ENCODE measurements around the gene OR2T29. TPM values are rescaled to one million over a fixed set of nuclear protein-coding genes. Genes with fewer than 3 reads are reported as not detected.
"Not testable (repeated sequence)": the region's sequence is repeated elsewhere in the genome, so short reads cannot be mapped to it uniquely, and the experiment has no call there.

OR2T29 gene
- total and polyA plus RNA-seq, 7 donors: not detected

GRCh38 chr1:248585266-248585665 is 22.7 kb upstream of the OR2T29 start:
- intact Hi-C loops (cut with DNase I): no loop called here
- H3K36me3 ChIP-seq: no peaks in the 10 kb centered on the region
- H3K27me3 ChIP-seq: no peaks in the 10 kb centered on the region
- H3K4me3 ChIP-seq: no peak overlapping the region
- no peak overlapping the region for H3K27ac ChIP-seq
- 85 to 89% methylated on average over 3 of the region's 3 CpGs for WGBS, 2 donors
- TF ChIP-seq, protein P1, sequence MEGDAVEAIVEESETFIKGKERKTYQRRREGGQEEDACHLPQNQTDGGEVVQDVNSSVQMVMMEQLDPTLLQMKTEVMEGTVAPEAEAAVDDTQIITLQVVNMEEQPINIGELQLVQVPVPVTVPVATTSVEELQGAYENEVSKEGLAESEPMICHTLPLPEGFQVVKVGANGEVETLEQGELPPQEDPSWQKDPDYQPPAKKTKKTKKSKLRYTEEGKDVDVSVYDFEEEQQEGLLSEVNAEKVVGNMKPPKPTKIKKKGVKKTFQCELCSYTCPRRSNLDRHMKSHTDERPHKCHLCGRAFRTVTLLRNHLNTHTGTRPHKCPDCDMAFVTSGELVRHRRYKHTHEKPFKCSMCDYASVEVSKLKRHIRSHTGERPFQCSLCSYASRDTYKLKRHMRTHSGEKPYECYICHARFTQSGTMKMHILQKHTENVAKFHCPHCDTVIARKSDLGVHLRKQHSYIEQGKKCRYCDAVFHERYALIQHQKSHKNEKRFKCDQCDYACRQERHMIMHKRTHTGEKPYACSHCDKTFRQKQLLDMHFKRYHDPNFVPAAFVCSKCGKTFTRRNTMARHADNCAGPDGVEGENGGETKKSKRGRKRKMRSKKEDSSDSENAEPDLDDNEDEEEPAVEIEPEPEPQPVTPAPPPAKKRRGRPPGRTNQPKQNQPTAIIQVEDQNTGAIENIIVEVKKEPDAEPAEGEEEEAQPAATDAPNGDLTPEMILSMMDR (IDR thresholded peaks at IDR 0.05): no peak
- no peak for TF ChIP-seq POLR2AphosphoS5 (IDR thresholded peaks at IDR 0.05)
- H3K4me1 ChIP-seq: no peaks in the 10 kb centered on the region
- DNase-seq: no peak
- H3K9me3 ChIP-seq: no peaks in the 10 kb centered on the region

DNA sequence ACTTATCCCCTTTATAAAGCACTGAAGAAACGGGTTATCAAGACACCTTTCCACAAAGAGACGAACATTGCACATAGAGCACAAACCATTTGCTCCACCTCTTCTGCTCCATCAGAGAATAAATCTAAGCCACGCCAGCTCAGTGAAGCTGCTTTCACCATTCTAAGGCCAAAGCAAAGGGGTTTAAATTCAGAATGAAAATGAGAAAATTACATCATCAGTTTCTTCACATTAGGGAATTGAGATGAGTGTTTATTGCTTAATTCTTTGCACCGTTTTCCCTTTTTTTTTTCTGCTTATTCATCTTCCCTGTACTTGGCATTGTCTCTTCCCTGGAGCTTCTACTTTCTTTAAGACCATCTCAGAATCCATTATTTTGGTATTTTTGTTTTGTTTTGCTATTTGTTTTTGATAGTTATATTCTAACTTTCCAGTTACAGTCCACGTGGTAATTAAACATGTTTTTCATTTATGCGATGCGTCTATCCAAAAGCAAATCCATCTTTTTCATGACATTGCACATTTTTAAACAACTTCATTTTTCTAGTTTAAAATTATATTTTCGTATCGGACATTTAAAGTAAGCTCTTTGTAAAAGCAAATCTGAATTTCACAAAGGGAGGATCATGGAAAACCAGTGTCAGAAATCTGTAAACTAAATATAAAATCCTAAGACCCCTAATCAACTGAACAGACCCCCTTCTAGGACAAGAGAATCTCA is 13.8 kb upstream of the OR2T29 start:
- no peaks in the 10 kb centered on the region for H3K4me1 ChIP-seq
- H3K36me3 ChIP-seq: no peaks in the 10 kb centered on the region
- no peaks in the 10 kb centered on the region for H3K27me3 ChIP-seq
- TF ChIP-seq EP300 (IDR thresholded peaks at IDR 0.05) (no peak), POLR2AphosphoS5 (IDR thresholded peaks at IDR 0.05) (no peak), POLR2A (IDR thresholded peaks at IDR 0.05) (no peak)
- TF ChIP-seq, protein P1 (IDR thresholded peaks at IDR 0.05): no peak
- H3K27ac ChIP-seq: no peak overlapping the region
- H3K9me3 ChIP-seq: no peaks in the 10 kb centered on the region
- 77 to 85% methylated on average over 9 of the region's 9 CpGs for WGBS, 2 donors
- intact Hi-C loops (cut with DNase I): no loop called here
- H3K4me3 ChIP-seq: no peak overlapping the region
- no peak for DNase-seq

- DNase-seq; H3K27ac ChIP-seq; H3K27me3 ChIP-seq; H3K36me3 ChIP-seq; intact Hi-C loops (cut with DNase I); H3K9me3 ChIP-seq; H3K4me1 ChIP-seq; H3K4me3 ChIP-seq: not testable (repeated sequence)
- WGBS, 2 donors: 89 to 93% methylated on average over 3 of the region's 3 CpGs
Measured at GRCh38 chr1:248574657-248575056, 12.1 kb upstream of the OR2T29 start, which contains the start of gene OR2T34. Gene OR2T34, minus strand, starts transcription at chr1:248574757. Its CDS starts 0 bp downstream, at chr1:248574757.

DNA sequence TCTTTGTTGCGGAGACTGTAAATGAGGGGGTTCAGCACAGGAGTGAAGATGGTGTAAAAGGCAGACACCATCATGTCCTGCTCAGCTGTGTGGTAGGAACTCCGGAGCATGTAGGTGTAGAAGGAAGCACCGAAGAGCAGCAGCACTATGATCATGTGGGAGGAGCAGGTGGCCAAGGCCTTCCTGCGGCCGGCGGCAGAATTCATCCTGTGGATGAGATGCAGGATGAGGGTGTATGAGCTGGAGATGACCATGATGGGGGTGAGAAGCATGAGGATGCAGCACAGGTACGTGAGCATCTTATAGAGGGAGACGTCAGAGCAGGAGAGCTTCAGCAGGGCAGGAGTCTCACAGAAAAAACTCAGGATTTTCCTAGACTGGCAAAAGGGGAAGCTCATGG is 11.3 kb upstream of the OR2T29 start:
- H3K36me3 ChIP-seq; DNase-seq; H3K27ac ChIP-seq; intact Hi-C loops (cut with DNase I); H3K4me1 ChIP-seq; H3K27me3 ChIP-seq; H3K9me3 ChIP-seq; H3K4me3 ChIP-seq: not testable (repeated sequence)
- 80 to 96% methylated on average over 6 of the region's 8 CpGs for WGBS, 2 donors

GRCh38 chr1:248572049-248572448 is 9.5 kb upstream of the OR2T29 start:
- H3K36me3 ChIP-seq; H3K9me3 ChIP-seq; H3K27ac ChIP-seq; DNase-seq; H3K4me1 ChIP-seq; H3K27me3 ChIP-seq; H3K4me3 ChIP-seq; intact Hi-C loops (cut with DNase I): not testable (repeated sequence)
- no CpG with 5 or more reads among the region's 1 CpG for WGBS, 2 donors

GRCh38 chr1:248570811-248571210 is 8.2 kb upstream of the OR2T29 start:
- H3K36me3 ChIP-seq; intact Hi-C loops (cut with DNase I); H3K27ac ChIP-seq; H3K27me3 ChIP-seq; H3K4me3 ChIP-seq; H3K9me3 ChIP-seq; H3K4me1 ChIP-seq; DNase-seq: not testable (repeated sequence)
- WGBS, 2 donors: 61 to 64% methylated on average over 3 of the region's 3 CpGs

DNA sequence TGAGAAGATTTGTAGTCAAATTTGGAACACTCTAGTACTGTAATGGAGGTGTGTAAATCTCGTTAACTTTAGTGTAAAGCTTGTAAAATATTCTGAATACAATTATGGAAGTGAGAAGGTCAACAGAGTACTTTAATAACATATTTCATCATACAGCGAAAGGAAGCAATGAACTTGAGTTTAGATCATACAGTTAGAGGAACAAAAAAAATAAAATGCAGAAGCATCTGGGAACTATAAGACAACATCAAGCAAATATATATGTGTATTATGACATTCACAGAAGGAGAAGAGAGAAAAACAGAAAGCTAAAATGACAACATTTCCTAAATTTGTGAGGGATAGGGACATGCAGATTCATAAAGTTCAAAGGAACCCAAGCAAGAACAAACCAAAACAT is 6.5 kb upstream of the OR2T29 start:
- intact Hi-C loops (cut with DNase I); H3K9me3 ChIP-seq; DNase-seq; H3K27me3 ChIP-seq; H3K27ac ChIP-seq; H3K36me3 ChIP-seq; H3K4me3 ChIP-seq; H3K4me1 ChIP-seq: not testable (repeated sequence)
- 7 to 65% methylated on average over 2 of the region's 2 CpGs for WGBS, 2 donors

GRCh38 chr1:248565530-248566373 is 3.2 kb upstream of the OR2T29 start:
- H3K27me3 ChIP-seq; DNase-seq; H3K4me3 ChIP-seq; H3K36me3 ChIP-seq; intact Hi-C loops (cut with DNase I); H3K9me3 ChIP-seq; H3K27ac ChIP-seq; H3K4me1 ChIP-seq: not testable (repeated sequence)
- 61 to 69% methylated on average over 11 of the region's 11 CpGs for WGBS, 2 donors

GRCh38 chr1:248551027-248551426 is 11.5 kb downstream of the OR2T29 start:
- intact Hi-C loops (cut with DNase I); H3K4me3 ChIP-seq; H3K27me3 ChIP-seq; H3K4me1 ChIP-seq; H3K27ac ChIP-seq; H3K9me3 ChIP-seq; H3K36me3 ChIP-seq; DNase-seq: not testable (repeated sequence)
- WGBS, 2 donors: no CpG with 5 or more reads among the region's 6 CpGs

- DNase-seq; H3K4me3 ChIP-seq; H3K4me1 ChIP-seq; H3K9me3 ChIP-seq; H3K27me3 ChIP-seq; H3K36me3 ChIP-seq; intact Hi-C loops (cut with DNase I); H3K27ac ChIP-seq: not testable (repeated sequence)
- no CpG with 5 or more reads among the region's 2 CpGs for WGBS, 2 donors
Measured at GRCh38 chr1:248547383-248547782, 15.2 kb downstream of the OR2T29 start.
